ENCODE results near the gene NFIC.

DNA sequence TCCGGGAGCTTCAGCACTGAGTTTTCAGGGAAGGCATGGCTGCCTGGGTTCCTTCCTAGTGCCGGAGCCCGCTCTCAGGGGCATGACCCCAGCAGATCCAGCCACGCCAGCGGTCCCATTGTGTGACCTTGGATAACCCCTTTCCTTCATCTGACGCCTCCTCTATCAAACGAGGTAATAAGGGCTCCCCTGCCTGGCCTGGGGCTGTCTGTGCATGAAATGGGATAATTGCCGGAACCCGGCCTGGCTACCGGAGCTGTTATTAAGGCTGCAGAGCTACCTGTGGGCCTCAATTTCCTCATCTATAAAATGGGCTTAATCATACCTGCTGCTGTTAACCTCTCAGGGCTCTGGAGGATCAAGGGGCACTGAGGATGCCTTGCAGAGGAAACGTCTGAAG is 18.3 kb upstream of the NFIC start:
- TF ChIP-seq CTCF (IDR thresholded peaks at IDR 0.05; ENCODE audit: borderline replicate concordance, extremely low read depth, low read length, poor library complexity, severe bottlenecking): no peak
- no peak for TF ChIP-seq EZH2 (IDR thresholded peaks at IDR 0.05; ENCODE audit: borderline replicate concordance, low read depth, low read length, severe bottlenecking)

All from DND-41 (cell line).